ENCODE measurements around the gene DCAF4.
"Not testable (repeated sequence)": the region's sequence is repeated elsewhere in the genome, so short reads cannot be mapped to it uniquely, and the experiment has no call there.

DCAF4 gene

GRCh38 chr14:72952171-72952570 lies 25.9 kb downstream of the DCAF4 start:
- DNase-seq (ENCODE audit: low read depth): no peak
- H3K4me3 ChIP-seq (replicated peaks; ENCODE audit: low read depth, low read length): no peak overlapping the region
- TF ChIP-seq CTCF (IDR thresholded peaks at IDR 0.05; ENCODE audit: low read length, missing control alignments): no peak

- not testable (repeated sequence) for H3K4me3 ChIP-seq (replicated peaks; ENCODE audit: low read depth, low read length); DNase-seq (ENCODE audit: low read depth)
These were observed 30.5 kb downstream of the DCAF4 start for GRCh38 chr14:72956741-72957140.

DNA sequence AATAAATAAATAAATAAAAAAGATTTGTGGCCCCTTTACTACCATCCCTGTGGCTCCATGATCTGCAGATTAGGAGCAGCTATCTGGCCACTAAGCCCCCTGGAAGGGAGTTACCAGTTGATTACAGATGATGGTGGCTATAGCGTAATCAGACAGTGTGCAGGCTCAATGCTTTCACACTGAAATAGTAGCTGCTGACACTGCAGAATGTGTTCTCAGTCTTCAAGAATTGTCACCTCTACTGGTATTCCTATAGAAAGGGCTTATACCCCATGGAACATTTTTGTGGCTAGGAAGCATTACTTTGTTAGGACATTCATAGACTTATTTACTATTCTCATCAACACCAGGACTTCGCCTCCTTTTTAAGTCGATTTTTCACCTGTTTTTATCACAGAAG lies 30.9 kb downstream of the DCAF4 start:
- no peak for DNase-seq (ENCODE audit: low read depth)
- no peak overlapping the region for H3K4me3 ChIP-seq (replicated peaks; ENCODE audit: low read depth, low read length)
- TF ChIP-seq CTCF (IDR thresholded peaks at IDR 0.05; ENCODE audit: low read length, missing control alignments): no peak

DNA sequence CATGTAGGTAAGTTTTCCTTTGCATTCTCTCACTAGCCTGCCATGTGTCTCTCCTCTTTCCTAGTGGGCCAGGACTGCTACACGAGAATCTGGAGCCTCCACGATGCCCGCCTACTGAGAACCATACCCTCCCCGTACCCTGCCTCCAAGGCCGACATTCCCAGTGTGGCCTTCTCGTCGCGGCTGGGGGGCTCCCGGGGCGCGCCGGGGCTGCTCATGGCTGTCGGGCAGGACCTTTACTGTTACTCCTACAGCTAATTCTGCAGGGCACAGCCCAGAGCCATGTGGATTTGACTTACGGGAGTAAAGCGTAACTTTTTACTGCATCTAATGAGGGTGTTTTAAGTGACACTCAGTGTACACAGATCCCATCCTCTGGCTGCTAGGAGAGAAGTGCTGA lies 32.3 kb downstream of the DCAF4 start:
- H3K4me3 ChIP-seq (replicated peaks; ENCODE audit: low read depth, low read length): no peak overlapping the region
- no peak for TF ChIP-seq CTCF (IDR thresholded peaks at IDR 0.05; ENCODE audit: low read length, missing control alignments)
- DNase-seq (ENCODE audit: low read depth): no peak

GRCh38 chr14:72961016-72961415 lies 34.8 kb downstream of the DCAF4 start:
- DNase-seq (ENCODE audit: low read depth); H3K4me3 ChIP-seq (replicated peaks; ENCODE audit: low read depth, low read length): not testable (repeated sequence)

DNA sequence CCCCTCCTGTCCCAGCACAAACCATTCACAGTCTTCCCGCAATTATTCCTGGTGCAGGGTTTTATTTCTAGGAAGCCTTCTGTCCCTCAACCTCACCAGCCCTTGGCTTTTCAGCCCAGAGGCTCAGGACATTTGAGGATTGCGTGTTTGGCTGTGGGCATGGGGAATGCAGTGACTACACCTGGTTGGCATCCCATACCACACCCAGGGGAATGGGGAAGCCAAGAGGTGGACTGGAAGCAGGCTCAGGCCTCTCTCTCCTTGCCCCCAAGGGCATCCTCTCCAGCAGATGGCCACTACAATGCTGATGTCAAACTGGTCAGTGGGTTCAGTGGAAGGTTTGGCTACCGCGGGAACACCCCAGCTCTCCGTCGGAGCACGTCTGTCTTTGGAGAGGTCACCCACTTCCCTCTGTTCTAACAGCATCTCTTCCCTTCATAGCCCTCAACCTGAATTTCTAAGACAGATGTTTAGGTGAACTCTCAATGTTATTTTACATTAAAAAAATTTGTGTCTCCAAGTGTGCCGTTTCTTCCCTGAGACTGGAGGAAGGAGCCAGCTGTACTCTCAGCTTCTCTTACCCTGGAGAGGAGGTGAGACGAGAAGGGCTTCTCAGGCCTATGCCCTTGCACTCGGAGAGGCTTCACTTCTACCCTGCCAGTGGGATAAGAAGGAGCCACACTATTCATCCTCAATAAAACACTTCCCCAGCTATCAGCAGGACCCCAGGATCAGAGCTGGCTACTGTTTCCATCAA lies 35.5 kb downstream of the DCAF4 start:
- no peak for DNase-seq (ENCODE audit: low read depth)
- no peak overlapping the region for H3K4me3 ChIP-seq (replicated peaks; ENCODE audit: low read depth, low read length)
- TF ChIP-seq CTCF (IDR thresholded peaks at IDR 0.05; ENCODE audit: low read length, missing control alignments): no peak

GRCh38 chr14:72962336-72962754 lies 36.1 kb downstream of the DCAF4 start:
- DNase-seq (ENCODE audit: low read depth): peak; percentile 68

DNA sequence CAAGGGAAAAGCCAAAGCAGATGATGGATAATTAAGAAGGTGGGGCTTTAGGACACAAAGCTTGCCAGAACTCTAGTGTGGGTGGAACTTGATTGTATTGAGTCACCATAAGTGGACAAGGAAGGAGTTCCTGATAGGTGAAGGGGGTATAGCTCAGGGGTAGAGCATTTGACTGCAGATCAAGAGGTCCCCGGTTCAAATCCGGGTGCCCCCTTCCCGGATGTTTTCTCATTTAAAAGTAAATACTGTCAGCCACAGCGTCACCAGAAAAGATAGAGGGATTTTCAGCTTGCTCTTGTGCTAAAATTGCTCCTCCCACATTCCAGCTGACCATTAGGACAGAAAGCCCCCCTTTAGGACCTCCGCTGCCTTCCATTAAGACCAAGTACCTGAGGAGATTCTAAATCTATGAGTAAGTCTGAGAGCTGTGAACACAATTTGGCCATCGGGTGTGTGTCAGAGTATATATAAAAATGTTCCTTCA lies 36.6 kb downstream of the DCAF4 start:
- no peak for TF ChIP-seq CTCF (IDR thresholded peaks at IDR 0.05; ENCODE audit: low read length, missing control alignments)
- no peak overlapping the region for H3K4me3 ChIP-seq (replicated peaks; ENCODE audit: low read depth, low read length)
- DNase-seq (ENCODE audit: low read depth): peak; percentile 69

More at GRCh38 chr14:72962336-72962754, 36.1 kb downstream of the DCAF4 start:
- H3K4me3 ChIP-seq (replicated peaks; ENCODE audit: low read depth, low read length): not testable (repeated sequence)

Measured in fibroblast of pulmonary artery (primary cell).